ENCODE data around the gene CTDP1. TPM values are rescaled to one million over a fixed set of nuclear protein-coding genes. Genes with fewer than 3 reads are reported as not detected.

The CTDP1 gene
- total and polyA plus RNA-seq, 4 donors = 18.8 to 30.5 (median 21.7) TPM

- DNase-seq (no peak), ATAC-seq (ENCODE audit: insufficient read depth, low FRiP score) (no peak)
- H3K36me3 ChIP-seq (ENCODE audit: control insufficient read depth in 4 of 4, insufficient read depth in 4 of 4, low read length in 4 of 4) = peaks cover 7 to 64% (median 10%) of the 10 kb centered on the region in 4 donors
Observed at GRCh38 chr18:79714531-79715240, 35.1 kb downstream of the CTDP1 start.

GRCh38 chr18:79715280-79715679 is 35.7 kb downstream of the CTDP1 start:
- no peak overlapping the region for H3K4me3 ChIP-seq
- H3K9me3 ChIP-seq (ENCODE audit: control insufficient read depth in 4 of 4, insufficient read depth in 3 of 4, low read length in 3 of 4) = no peaks in the 10 kb centered on the region
- no peak overlapping the region for H3K9ac ChIP-seq (ENCODE audit: insufficient read depth in 1 of 2, low read length in 2 of 2)
- no peak overlapping the region for H3K27ac ChIP-seq (ENCODE audit: low read depth in 1 of 2, low read length in 1 of 2)
- ATAC-seq (ENCODE audit: insufficient read depth, low FRiP score) (no peak), DNase-seq (no peak)
- H3K4me1 ChIP-seq (ENCODE audit: control insufficient read depth in 5 of 5, insufficient read depth in 5 of 5, low read length in 5 of 5) = no peaks in the 10 kb centered on the region
- H3K36me3 ChIP-seq (ENCODE audit: control insufficient read depth in 4 of 4, insufficient read depth in 4 of 4, low read length in 4 of 4) = peaks cover 8 to 62% (median 13%) of the 10 kb centered on the region in 4 donors
- TF ChIP-seq CTCF (IDR thresholded peaks at IDR 0.05; ENCODE audit: control extremely low read depth, extremely low read depth) = no peak
- no peaks in the 10 kb centered on the region for H3K27me3 ChIP-seq (ENCODE audit: control insufficient read depth in 3 of 3, insufficient read depth in 3 of 3, low read length in 2 of 3)
- 96 to 98% methylated on average over 26 of the region's 26 CpGs for WGBS, 2 donors

More at GRCh38 chr18:79714531-79715240, 35.1 kb downstream of the CTDP1 start:
- Histone ChIP-seq H3K27ac (ENCODE audit: low read depth in 1 of 2, low read length in 1 of 2) (no peak overlapping the region), H3K9me3 (ENCODE audit: control insufficient read depth in 4 of 4, insufficient read depth in 3 of 4, low read length in 3 of 4) (no peaks in the 10 kb centered on the region), H3K9ac (ENCODE audit: insufficient read depth in 1 of 2, low read length in 2 of 2) (no peak overlapping the region), H3K4me3 (no peak overlapping the region), H3K27me3 (ENCODE audit: control insufficient read depth in 3 of 3, insufficient read depth in 3 of 3, low read length in 2 of 3) (no peaks in the 10 kb centered on the region), H3K4me1 (ENCODE audit: control insufficient read depth in 5 of 5, insufficient read depth in 5 of 5, low read length in 5 of 5) (no peaks in the 10 kb centered on the region)
- TF ChIP-seq CTCF (IDR thresholded peaks at IDR 0.05; ENCODE audit: control extremely low read depth, extremely low read depth) = no peak
- 97% methylated on average over 46 to 47 of the region's 47 CpGs for WGBS, 2 donors

GRCh38 chr18:79717059-79717458 is 37.5 kb downstream of the CTDP1 start:
- peaks cover 8 to 64% (median 13%) of the 10 kb centered on the region in 4 donors for H3K36me3 ChIP-seq (ENCODE audit: control insufficient read depth in 4 of 4, insufficient read depth in 4 of 4, low read length in 4 of 4)
- DNase-seq (no peak), ATAC-seq (ENCODE audit: insufficient read depth, low FRiP score) (no peak)
- no peak for TF ChIP-seq CTCF (IDR thresholded peaks at IDR 0.05; ENCODE audit: control extremely low read depth, extremely low read depth)
- peaks cover 0 to 3% (median 0%) of the 10 kb centered on the region in 5 donors for H3K4me1 ChIP-seq (ENCODE audit: control insufficient read depth in 5 of 5, insufficient read depth in 5 of 5, low read length in 5 of 5)
- H3K27ac ChIP-seq (ENCODE audit: low read depth in 1 of 2, low read length in 1 of 2) = no peak overlapping the region
- no peak overlapping the region for H3K4me3 ChIP-seq
- no peaks in the 10 kb centered on the region for H3K27me3 ChIP-seq (ENCODE audit: control insufficient read depth in 3 of 3, insufficient read depth in 3 of 3, low read length in 2 of 3)
- no peak overlapping the region for H3K9ac ChIP-seq (ENCODE audit: insufficient read depth in 1 of 2, low read length in 2 of 2)
- WGBS, 2 donors = 96 to 98% methylated on average over 6 to 7 of the region's 7 CpGs
- H3K9me3 ChIP-seq (ENCODE audit: control insufficient read depth in 4 of 4, insufficient read depth in 3 of 4, low read length in 3 of 4) = peaks cover 0 to 2% (median 0%) of the 10 kb centered on the region in 4 donors

Measured in lung (tissue), 12 donors.